A549 treated with dexamethasone at 1 μM for 4 hours (cell line): Measurements from ENCODE around the gene UMPS. TPM values are rescaled to one million over a fixed set of nuclear protein-coding genes. Genes with fewer than 3 reads are reported as not detected.

ENCODE experiments used
- total RNA-seq: library from RNA; stranded (reverse); fragments of 200-300 nt; extraction: Qiagen RNA extraction; gene quantifications from 5 replicates; pipeline ENCODE4 v1.2.3, GENCODE V29; 2022

The UMPS gene
- total RNA-seq = 44.8 to 53.9 TPM (median 48.7 TPM) in 5 replicates

GRCh38 chr3:124730129-124730940, at the start of gene UMPS:
Gene UMPS, plus strand, starts transcription at chr3:124730452. Its CDS starts 20 bp downstream, at chr3:124730472.

Other genes with a start within 250 kb of the UMPS start
- gene ITGB5, start 156.9 kb downstream of the UMPS start, total RNA-seq = 415 to 464 TPM (median 456 TPM) in 5 replicates
- 6.5 to 8.6 TPM (median 7.6 TPM) in 5 replicates for gene MUC13, start 204.3 kb downstream of the UMPS start, total RNA-seq